Heart left ventricle (tissue), 16 donors: ENCODE measurements around the gene SRSF3. TPM values are rescaled to one million over a fixed set of nuclear protein-coding genes. Genes with fewer than 3 reads are reported as not detected.

Source experiments
- ATAC-seq, 4 donors: fragments of 200-7000 bp; cut with Tn5 transposase; one replicate each; pipeline ENCODE4 v1.9.1; 2020 to 2022; ENCODE audit warnings: moderate library complexity in 4 of 4, mild to moderate bottlenecking in 3 of 4, moderate number of reproducible peaks in 1 of 4
- DNase-seq, 5 donors: peaks; one replicate each; pipeline ENCODE4 v3.0.0-alpha.2; 2020
- H3K27ac ChIP-seq, 12 donors: fragments of 200-600 bp; sonication (generic) in 4 of 12; one replicate each; pipeline versions ENCODE4 v1.5.0 to v1.8.0; 2016 to 2022; ENCODE audit warnings: mild to moderate bottlenecking in 2 of 12
- H3K27me3 ChIP-seq, 9 donors: fragments of 200-600 bp; sonication (generic) in 2 of 9; one replicate each; pipeline versions ENCODE4 v1.5.1 to v1.8.0; 2016 to 2022; ENCODE audit warnings: mild to moderate bottlenecking in 3 of 9
- H3K36me3 ChIP-seq, 9 donors: fragments of 200-600 bp; sonication (generic) in 2 of 9; one replicate each; pipeline versions ENCODE4 v1.5.0 to v1.8.0; 2018 to 2022; ENCODE audit warnings: mild to moderate bottlenecking in 2 of 9
- H3K4me1 ChIP-seq, 12 donors: fragments of 200-600 bp; sonication (generic) in 4 of 12; one replicate each; pipeline versions ENCODE4 v1.5.0 to v1.8.0; 2016 to 2022; ENCODE audit warnings: mild to moderate bottlenecking in 3 of 12
- H3K4me3 ChIP-seq, 12 donors: fragments of 200-600 bp; sonication (generic) in 4 of 12; one replicate each; pipeline versions ENCODE4 v1.5.0 to v1.8.0; 2017 to 2022; ENCODE audit warnings: mild to moderate bottlenecking in 9 of 12, moderate library complexity in 4 of 12
- H3K9me3 ChIP-seq, 12 donors: fragments of 200-600 bp; sonication (generic) in 4 of 12; one replicate each; pipeline versions ENCODE4 v1.5.0 to v1.8.0; 2016 to 2022; ENCODE audit warnings: mild to moderate bottlenecking in 1 of 12
- CTCF ChIP-seq, 12 donors: fragments of 200-600 bp; sonication (generic) in 4 of 12; IDR thresholded peaks; one replicate each; pipeline versions ENCODE4 v1.5.0 to v1.8.0; 2018 to 2022; ENCODE audit warnings: antibody characterized with exemption in 12 of 12, mild to moderate bottlenecking in 5 of 12
- POLR2A ChIP-seq, 2 donors: fragments of 450-650 bp; IDR thresholded peaks; one replicate each; pipeline ENCODE4 v1.6.1; 2017; ENCODE audit warnings: antibody characterized with exemption in 2 of 2, mild to moderate bottlenecking in 2 of 2, moderate library complexity in 2 of 2
- WGBS, 4 donors: extraction: QIAGEN DNeasy Blood & Tissue Kit in 2 of 4; methylation state at CpG; one replicate each; pipeline versions ENCODE4 v1.1.5 to v1.1.7; 2013 to 2018; 5-methylcytosine and 5-hydroxymethylcytosine counted together
- intact Hi-C, 10 donors: fragments of 100-400 bp; cut with DNase I; formaldehyde crosslinking; loops; one replicate each; pipeline versions ENCODE4 v1.11.1 to v1.14.2; 2022
- polyA plus RNA-seq, 2 donors: library from polyadenylated mRNA; stranded (reverse); fragments of 200-250 nt; gene quantifications; one replicate each; pipeline ENCODE4 v1.2.3, GENCODE V29; 2013
- total RNA-seq, 9 donors: library from RNA; depleted of rRNA in 2 of 9; stranded (reverse); fragments of >200 nt in 2 of 9; fragmentation: NEBNext Ultra II Directional in 3 of 9; extraction: Animal tissue kit (Norgen Biotek cat#: 25700) in 3 of 9; gene quantifications; one replicate each; pipeline versions ENCODE4 v1.1.0 to v1.2.4, GENCODE V29; 2016 to 2023
- donor health status: ischemic (EF 13 %, LVEDD 7.1; RV severe dilation, severe dysfunction).
- donor health status: healthy with polysubstance abuse.
- donor health status: DM: no; HTN: yes; CAD: no.
- donor health status: DM: no; HTN: no; CAD: no.
- donor health status: ischemic (EF 25% LVEDD 6.9; RV normal size, moderate dysfunction).
- donor health status: ischemic (EF 25% LVEDD 5.7; RV mildly dilated, moderate dysfunction).
- donor health status: healthy.
- donor health status: DM: yes; HTN: yes; CAD: no.
- donor health status: ischemic (EF 35%, LVEDD 5.7; RV mildly dilated, moderate dysfunction).
- donor health status: nonischemic (EF 11% LVEDD 7.7; RV severe dilation, severe dysfunction).
- donor health status: DM: yes; HTN: yes; CAD: no.
- donor health status: PGD.
- donor health status: ischemic (EF 29% LVEDD 5.4; RV normal size, mild dysfunction).
- donor health status: nonischemic (EF 23%, LVEDD 6.1; RV moderate dilation, normal function).

Gene SRSF3
- total and polyA plus RNA-seq, 11 donors: 43.2 to 215 (median 111) TPM

GRCh38 chr6:36629784-36630183 is 35.6 kb downstream of the SRSF3 start:
- 94 to 97% (median 95%) methylated on average over 10 to 11 of the region's 11 CpGs for WGBS, 4 donors
- H3K27me3 ChIP-seq: no peaks in the 10 kb centered on the region
- no peak for ATAC-seq
- no peak overlapping the region for H3K4me3 ChIP-seq
- no peaks in the 10 kb centered on the region for H3K9me3 ChIP-seq
- peak overlapping the region in 5 of 12 donors; percentile 68 to 84 (median 71) for H3K27ac ChIP-seq
- H3K4me1 ChIP-seq: peaks cover 0 to 61% (median 30%) of the 10 kb centered on the region in 12 donors
- H3K36me3 ChIP-seq: no peaks in the 10 kb centered on the region
- DNase-seq: no peak
- intact Hi-C loops: loop anchor here in 7 of 10 donors (2.0 to 10.0 kb wide), 7 partner anchors 48 to 345 kb away; partner anchors contain the start of gene CDKN1A (in 2 of the 7)
- TF ChIP-seq POLR2A (IDR thresholded peaks at IDR 0.05) (no peak), CTCF (IDR thresholded peaks at IDR 0.05) (no peak)

- peaks cover 0 to 53% (median 27%) of the 10 kb centered on the region in 12 donors for H3K4me1 ChIP-seq
- H3K9me3 ChIP-seq: no peaks in the 10 kb centered on the region
- no peaks in the 10 kb centered on the region for H3K27me3 ChIP-seq
- 59 to 73% (median 68%) methylated on average over 14 of the region's 14 CpGs for WGBS, 4 donors
- H3K36me3 ChIP-seq: no peaks in the 10 kb centered on the region
- H3K27ac ChIP-seq: no peak overlapping the region
- ATAC-seq (no peak), DNase-seq (no peak)
- no peak for TF ChIP-seq CTCF (IDR thresholded peaks at IDR 0.05)
- no peak for TF ChIP-seq POLR2A (IDR thresholded peaks at IDR 0.05)
- intact Hi-C loops: no loop called here
- H3K4me3 ChIP-seq: no peak overlapping the region
These were observed 37.3 kb downstream of the SRSF3 start for GRCh38 chr6:36631326-36632011.

- H3K4me1 ChIP-seq: peaks cover 0 to 34% (median 16%) of the 10 kb centered on the region in 12 donors
- H3K9me3 ChIP-seq: no peaks in the 10 kb centered on the region
- H3K27ac ChIP-seq: peak overlapping the region in 8 of 12 donors; percentile 8 to 56 (median 39)
- intact Hi-C loops: no loop called here
- H3K36me3 ChIP-seq: no peaks in the 10 kb centered on the region
- WGBS, 4 donors: 57 to 63% (median 60%) methylated on average over 6 of the region's 6 CpGs
- H3K4me3 ChIP-seq: no peak overlapping the region
- DNase-seq (peak in 2 of 5 donors; percentile 37 to 42), ATAC-seq (peak; percentile 71 to 86 (median 78))
- H3K27me3 ChIP-seq: no peaks in the 10 kb centered on the region
- TF ChIP-seq POLR2A (IDR thresholded peaks at IDR 0.05) (no peak), CTCF (IDR thresholded peaks at IDR 0.05) (no peak)
These were observed 39.2 kb downstream of the SRSF3 start for GRCh38 chr6:36633370-36633769.

DNA sequence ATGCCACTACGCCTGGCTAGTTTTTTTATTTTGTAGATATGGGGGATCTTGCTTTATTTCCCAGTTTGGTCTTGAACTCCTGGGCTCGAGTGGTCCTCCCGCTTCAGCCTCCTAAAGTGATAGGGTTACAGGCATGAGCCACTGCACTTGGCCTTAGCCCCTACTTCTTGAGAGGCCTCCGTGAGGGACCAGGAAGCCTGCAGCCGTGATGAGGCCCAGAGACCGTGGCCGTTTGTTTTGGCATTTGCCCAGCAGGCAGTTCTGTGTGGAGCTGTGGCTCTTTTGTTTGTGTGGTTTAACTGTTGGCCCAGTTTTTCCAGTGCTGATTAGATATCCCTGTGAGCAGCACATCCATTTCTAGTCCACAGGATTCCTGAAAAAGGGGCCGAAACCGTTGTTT is 39.8 kb downstream of the SRSF3 start:
- WGBS, 4 donors: 34 to 54% (median 42%) methylated on average over 8 to 9 of the region's 9 CpGs
- ATAC-seq: peak; percentile 59 to 75 (median 68)
- H3K4me3 ChIP-seq: no peak overlapping the region
- intact Hi-C loops: no loop called here
- H3K36me3 ChIP-seq: no peaks in the 10 kb centered on the region
- DNase-seq: peak; percentile 67 to 84 (median 74)
- H3K27ac ChIP-seq: peak overlapping the region in 9 of 12 donors; percentile 8 to 56 (median 38)
- TF ChIP-seq POLR2A (IDR thresholded peaks at IDR 0.05) (no peak), CTCF (IDR thresholded peaks at IDR 0.05) (no peak)
- peaks cover 0 to 29% (median 15%) of the 10 kb centered on the region in 12 donors for H3K4me1 ChIP-seq
- H3K27me3 ChIP-seq: no peaks in the 10 kb centered on the region
- H3K9me3 ChIP-seq: no peaks in the 10 kb centered on the region
